Measurements from ENCODE around the gene TBKBP1.
A peak's percentile ranks its signal among the peaks of the same experiment; 100 is the strongest.

TBKBP1 gene

GRCh38 chr17:47693731-47694580 is at the start of gene TBKBP1:
Gene TBKBP1 (plus strand): TSS chr17:47694161. CDS start chr17:47696113, 1,952 bp downstream.
- DNase-seq (ENCODE audit: low spot score) (no peak), FAIRE-seq (no peak)

- no peak for FAIRE-seq
- no peak for DNase-seq (ENCODE audit: low spot score)
Observed at GRCh38 chr17:47644324-47644723, 49.6 kb upstream of the TBKBP1 start.

- FAIRE-seq (peak; percentile 91), DNase-seq (ENCODE audit: low spot score) (peak; percentile 97)
Observed at GRCh38 chr17:47649153-47649971, 44.6 kb upstream of the TBKBP1 start, which contains the start of gene KPNB1. Gene KPNB1 (plus strand): TSS chr17:47649919. CDS start chr17:47650245, 326 bp downstream.

DNA sequence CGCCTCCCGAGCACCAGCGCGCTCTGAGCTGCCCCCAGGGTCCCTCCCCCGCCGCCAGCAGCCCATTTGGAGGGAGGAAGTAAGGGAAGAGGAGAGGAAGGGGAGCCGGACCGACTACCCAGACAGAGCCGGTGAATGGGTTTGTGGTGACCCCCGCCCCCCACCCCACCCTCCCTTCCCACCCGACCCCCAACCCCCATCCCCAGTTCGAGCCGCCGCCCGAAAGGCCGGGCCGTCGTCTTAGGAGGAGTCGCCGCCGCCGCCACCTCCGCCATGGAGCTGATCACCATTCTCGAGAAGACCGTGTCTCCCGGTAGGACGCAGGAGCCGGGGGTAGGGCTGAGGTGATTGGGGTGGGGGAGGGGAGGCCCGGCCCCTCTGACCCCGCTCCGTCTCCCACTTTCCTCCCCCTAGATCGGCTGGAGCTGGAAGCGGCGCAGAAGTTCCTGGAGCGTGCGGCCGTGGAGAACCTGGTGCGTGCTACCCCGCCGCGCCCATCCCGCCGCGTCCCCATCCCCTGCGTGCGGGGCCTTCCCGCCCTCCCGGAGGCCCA is 43.9 kb upstream of the TBKBP1 start:
- DNase-seq (ENCODE audit: low spot score) (no peak), FAIRE-seq (no peak)

- FAIRE-seq (no peak), DNase-seq (ENCODE audit: low spot score) (peak; percentile 92)
Observed at GRCh38 chr17:47650525-47651522, 43.1 kb upstream of the TBKBP1 start.

DNA sequence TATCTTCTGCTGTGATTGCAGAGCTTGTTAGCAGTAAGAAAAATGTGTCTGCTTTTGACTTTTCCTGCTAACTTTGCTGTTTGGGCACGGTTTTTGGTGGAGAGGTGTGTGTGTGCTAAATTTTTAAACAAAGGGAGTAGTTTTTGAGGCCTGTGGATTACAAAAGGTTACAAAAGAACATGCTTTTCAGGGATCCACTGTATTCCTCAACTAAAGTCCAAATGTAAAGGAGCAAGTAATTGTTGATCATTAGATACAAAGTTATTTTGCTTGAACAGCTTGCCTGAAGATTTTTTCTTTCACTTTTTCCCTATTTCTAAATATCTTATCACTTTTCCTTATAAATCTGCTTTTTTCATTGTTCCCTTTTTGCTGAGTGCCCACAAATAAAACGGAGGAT is 42.3 kb upstream of the TBKBP1 start:
- FAIRE-seq (no peak), DNase-seq (ENCODE audit: low spot score) (no peak)

GRCh38 chr17:47652570-47652969 is 41.4 kb upstream of the TBKBP1 start:
- no peak for DNase-seq (ENCODE audit: low spot score)

GRCh38 chr17:47653442-47653841 is 40.5 kb upstream of the TBKBP1 start:
- DNase-seq (ENCODE audit: low spot score) (no peak), FAIRE-seq (no peak)

More at GRCh38 chr17:47652570-47652969, 41.4 kb upstream of the TBKBP1 start:
- FAIRE-seq, result no peak

GRCh38 chr17:47654991-47655390 is 39.0 kb upstream of the TBKBP1 start:
- FAIRE-seq (no peak), DNase-seq (ENCODE audit: low spot score) (no peak)

- DNase-seq (ENCODE audit: low spot score) (no peak), FAIRE-seq (no peak)
Observed at GRCh38 chr17:47660064-47660492, 33.9 kb upstream of the TBKBP1 start.

- no peak for FAIRE-seq
- peak; percentile 54 for DNase-seq (ENCODE audit: low spot score)
Observed at GRCh38 chr17:47663912-47664623, 29.9 kb upstream of the TBKBP1 start.

DNA sequence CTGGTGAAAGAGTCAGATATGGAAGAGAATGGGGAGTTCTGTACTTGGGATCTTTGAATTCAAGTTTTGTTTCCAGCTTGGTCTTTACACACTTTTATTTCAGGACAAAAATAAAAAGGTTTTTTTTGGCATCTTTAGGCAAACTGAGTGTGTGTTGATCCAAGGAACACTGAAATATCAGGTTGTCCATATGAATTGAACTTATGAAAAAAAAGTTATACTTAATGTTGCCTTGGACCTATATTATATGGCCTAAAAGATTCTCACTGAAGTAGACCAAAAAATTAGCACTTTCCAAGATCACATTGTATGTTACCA is 29.4 kb upstream of the TBKBP1 start:
- FAIRE-seq, result no peak
- no peak for DNase-seq (ENCODE audit: low spot score)

GRCh38 chr17:47665655-47666054 is 28.3 kb upstream of the TBKBP1 start:
- DNase-seq (ENCODE audit: low spot score), result no peak
- no peak for FAIRE-seq

DNA sequence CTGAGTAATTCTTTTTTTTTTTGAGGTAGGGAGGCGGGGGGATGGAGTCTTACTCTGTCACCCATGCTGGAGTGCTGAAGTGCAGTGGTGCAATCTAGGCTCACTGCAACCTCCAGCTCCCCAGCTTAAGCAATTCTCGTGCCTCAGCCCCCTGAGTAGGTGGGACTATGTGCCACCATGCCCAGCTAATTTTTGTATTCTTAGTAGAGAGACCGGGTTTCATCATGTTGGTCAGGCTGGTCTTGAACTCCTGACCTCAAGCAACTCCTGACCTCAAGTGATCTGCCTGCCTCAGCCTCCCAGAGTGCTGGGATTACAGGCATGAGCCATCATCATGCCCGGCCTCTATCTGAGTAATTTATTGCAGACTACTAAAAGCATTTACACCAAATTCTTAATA is 24.9 kb upstream of the TBKBP1 start:
- FAIRE-seq (no peak), DNase-seq (ENCODE audit: low spot score) (no peak)

DNA sequence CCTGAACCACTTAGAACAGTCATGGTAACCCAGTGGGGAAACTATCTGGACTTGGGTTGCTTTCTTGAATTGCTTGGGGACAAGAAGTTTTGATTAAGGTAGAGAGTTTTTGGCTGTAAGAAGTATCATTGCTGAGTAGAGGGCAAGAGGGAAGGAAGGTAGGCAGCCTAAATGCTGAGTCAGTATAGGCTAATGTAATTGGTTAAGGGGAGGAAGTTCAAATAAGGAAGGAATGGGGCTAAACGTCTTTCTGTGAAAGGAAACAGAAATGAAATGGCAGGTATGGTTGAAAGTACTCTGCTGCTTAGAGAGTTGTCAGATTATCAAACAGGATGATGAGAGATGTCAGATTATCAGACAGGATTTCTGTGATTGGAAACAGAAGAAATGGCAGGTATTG is 23.9 kb upstream of the TBKBP1 start:
- FAIRE-seq, result no peak
- no peak for DNase-seq (ENCODE audit: low spot score)

GRCh38 chr17:47674499-47674898 is 19.5 kb upstream of the TBKBP1 start:
- no peak for DNase-seq (ENCODE audit: low spot score)

GRCh38 chr17:47675380-47676198 is 18.4 kb upstream of the TBKBP1 start:
- no peak for FAIRE-seq
- DNase-seq (ENCODE audit: low spot score), result no peak

More at GRCh38 chr17:47674499-47674898, 19.5 kb upstream of the TBKBP1 start:
- FAIRE-seq, result no peak

GRCh38 chr17:47676199-47676472 is 17.8 kb upstream of the TBKBP1 start:
- no peak for DNase-seq (ENCODE audit: low spot score)
- FAIRE-seq, result no peak

- no peak for DNase-seq (ENCODE audit: low spot score)
- no peak for FAIRE-seq
Observed at GRCh38 chr17:47676510-47677165, 17.3 kb upstream of the TBKBP1 start.
